Large intestine (tissue), 3 donors: ENCODE results near the gene POLD1. TPM values are rescaled to one million over a fixed set of nuclear protein-coding genes. Genes with fewer than 3 reads are reported as not detected.
"Not testable (repeated sequence)": the region's sequence is repeated elsewhere in the genome, so short reads cannot be mapped to it uniquely, and the experiment has no call there.

Source experiments
- DNase-seq, 2 donors: peaks; one replicate each; pipeline versions ENCODE4 v3.0.0 to v3.0.0-alpha.2; 2013
- H3K27ac ChIP-seq: one replicate; pipeline ENCODE4 v1.5.1; 2013; ENCODE audit warnings: low read length
- H3K27me3 ChIP-seq: 2 replicates; pipeline ENCODE4 v1.6.1; 2013; ENCODE audit warnings: low read length; ENCODE audit not compliant: control insufficient read depth, insufficient read depth
- H3K36me3 ChIP-seq: 2 replicates; pipeline ENCODE4 v1.6.1; 2013; ENCODE audit warnings: low read length; ENCODE audit not compliant: control insufficient read depth, insufficient read depth
- H3K4me1 ChIP-seq: one replicate; pipeline ENCODE4 v1.6.1; 2013; ENCODE audit warnings: low read length; ENCODE audit not compliant: control insufficient read depth, insufficient read depth
- H3K4me3 ChIP-seq: one replicate; pipeline ENCODE4 v1.5.1; 2013; ENCODE audit warnings: low read length
- H3K9me3 ChIP-seq: one replicate; pipeline ENCODE4 v1.6.1; 2013; ENCODE audit warnings: mild to moderate bottlenecking, low read depth, low read length, moderate library complexity; ENCODE audit not compliant: control insufficient read depth
- WGBS: methylation state at CpG from one replicate; pipeline ENCODE4 v1.1.5; 2013; ENCODE audit warnings: low lambda C conversion rate; ENCODE audit not compliant: insufficient coverage; 5-methylcytosine and 5-hydroxymethylcytosine counted together
- polyA plus RNA-seq: library from polyadenylated mRNA; unstranded; fragments of 120-200 nt; gene quantifications from one replicate; pipeline ENCODE4 v1.2.1, GENCODE V29; 2013

Gene POLD1
- polyA plus RNA-seq, 1 donor: 26.1 TPM

DNA sequence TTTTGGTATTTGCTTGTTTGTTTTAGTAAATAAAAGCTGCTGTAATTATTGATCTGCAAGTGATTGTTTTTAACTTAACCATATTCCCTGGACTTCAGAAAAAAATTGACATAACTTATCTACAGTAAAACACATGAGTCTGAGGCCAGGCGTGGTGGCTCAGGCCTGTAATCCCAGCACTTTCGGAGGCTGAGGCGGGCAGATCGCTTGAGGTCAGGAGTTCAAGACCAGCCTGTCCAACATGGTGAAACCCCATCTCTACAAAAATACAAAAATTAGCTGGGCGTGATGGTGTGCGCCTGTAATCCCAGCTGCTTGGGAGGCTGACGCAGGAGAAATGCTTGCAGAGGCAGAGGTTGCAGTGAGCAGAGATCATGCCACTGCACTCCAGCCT is 30.7 kb upstream of the POLD1 start:
- WGBS: 80% methylated on average over 1 of the region's 7 CpGs
- H3K27me3 ChIP-seq, H3K4me1 ChIP-seq, H3K9me3 ChIP-seq, H3K4me3 ChIP-seq, DNase-seq, H3K36me3 ChIP-seq, H3K27ac ChIP-seq: not testable (repeated sequence)

- Histone ChIP-seq H3K4me1 (no peaks in the 10 kb centered on the region), H3K4me3 (no peak overlapping the region), H3K36me3 (no peaks in the 10 kb centered on the region), H3K27ac (no peak overlapping the region), H3K27me3 (peaks cover 4% of the 10 kb centered on the region), H3K9me3 (peaks cover 4% of the 10 kb centered on the region)
- no peak for DNase-seq
- WGBS: no CpG with 5 or more reads among the region's 13 CpGs
Measured at GRCh38 chr19:50356691-50357177, 27.4 kb upstream of the POLD1 start.

DNA sequence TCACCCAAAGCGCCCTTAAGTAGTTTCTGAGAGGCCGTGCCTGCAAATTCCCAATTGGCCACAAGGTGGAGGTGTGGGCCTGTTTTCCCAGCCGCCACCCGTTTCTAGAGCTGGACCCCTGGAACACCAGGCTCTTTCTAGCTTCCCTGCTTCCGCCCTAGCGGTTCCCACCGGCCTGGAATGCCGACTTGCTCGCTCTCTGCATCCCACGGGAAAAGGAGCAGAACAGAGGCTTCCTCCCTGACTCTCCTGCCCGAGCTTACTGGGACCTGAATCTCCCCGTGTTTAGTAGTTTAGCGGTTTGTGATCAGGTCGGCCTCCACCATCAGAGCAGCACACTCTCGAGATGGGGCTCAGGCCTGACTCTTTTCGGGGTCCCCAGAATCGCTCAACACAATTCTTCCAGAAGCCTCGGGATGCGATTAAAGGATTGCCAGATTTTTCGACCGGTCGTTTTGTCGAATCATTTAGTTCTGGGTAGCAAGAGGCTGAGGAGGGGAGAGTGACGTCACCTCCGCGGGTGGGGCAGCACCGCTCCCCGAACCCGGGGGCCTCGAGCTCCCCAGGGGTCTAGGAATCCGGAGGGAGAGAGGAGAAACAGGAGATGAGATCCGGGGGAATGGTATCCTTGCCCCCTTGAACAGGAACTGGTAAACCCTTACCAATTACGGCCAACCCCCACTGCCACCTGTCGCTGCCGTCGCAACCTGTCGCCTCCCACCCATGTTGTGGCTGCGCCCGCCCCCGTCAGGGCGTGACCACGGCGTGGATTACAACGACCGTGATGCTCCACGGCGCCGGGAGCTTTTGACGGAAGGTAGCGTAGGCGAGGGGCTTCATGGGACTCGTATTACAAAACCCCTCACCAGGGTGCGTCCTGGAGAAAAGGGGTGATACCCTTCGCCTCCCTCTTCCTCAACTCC is 26.7 kb upstream of the POLD1 start:
- peak in 1 of 2 donors; percentile 67 for DNase-seq
- Histone ChIP-seq H3K4me3 (peak overlapping the region; percentile 44), H3K27ac (peak overlapping the region; percentile 64), H3K36me3 (no peaks in the 10 kb centered on the region), H3K27me3 (peaks cover 4% of the 10 kb centered on the region), H3K9me3 (peaks cover 4% of the 10 kb centered on the region), H3K4me1 (no peaks in the 10 kb centered on the region)
- no CpG with 5 or more reads among the region's 54 CpGs for WGBS

GRCh38 chr19:50358483-50359327 is 25.4 kb upstream of the POLD1 start:
- H3K4me1 ChIP-seq: no peaks in the 10 kb centered on the region
- no peak overlapping the region for H3K27ac ChIP-seq
- peaks cover 4% of the 10 kb centered on the region for H3K9me3 ChIP-seq
- DNase-seq: peak; percentile 41 to 44
- no peaks in the 10 kb centered on the region for H3K36me3 ChIP-seq
- H3K27me3 ChIP-seq: peaks cover 4% of the 10 kb centered on the region
- peak overlapping the region; percentile 44 for H3K4me3 ChIP-seq
- no CpG with 5 or more reads among the region's 54 CpGs for WGBS

- no CpG with 5 or more reads among the region's 11 CpGs for WGBS
- no peaks in the 10 kb centered on the region for H3K4me1 ChIP-seq
- H3K9me3 ChIP-seq: peaks cover 4% of the 10 kb centered on the region
- no peak overlapping the region for H3K4me3 ChIP-seq
- DNase-seq: no peak
- H3K27me3 ChIP-seq: peaks cover 4% of the 10 kb centered on the region
- no peak overlapping the region for H3K27ac ChIP-seq
- H3K36me3 ChIP-seq: no peaks in the 10 kb centered on the region
Measured at GRCh38 chr19:50359328-50359818, 24.8 kb upstream of the POLD1 start.

DNA sequence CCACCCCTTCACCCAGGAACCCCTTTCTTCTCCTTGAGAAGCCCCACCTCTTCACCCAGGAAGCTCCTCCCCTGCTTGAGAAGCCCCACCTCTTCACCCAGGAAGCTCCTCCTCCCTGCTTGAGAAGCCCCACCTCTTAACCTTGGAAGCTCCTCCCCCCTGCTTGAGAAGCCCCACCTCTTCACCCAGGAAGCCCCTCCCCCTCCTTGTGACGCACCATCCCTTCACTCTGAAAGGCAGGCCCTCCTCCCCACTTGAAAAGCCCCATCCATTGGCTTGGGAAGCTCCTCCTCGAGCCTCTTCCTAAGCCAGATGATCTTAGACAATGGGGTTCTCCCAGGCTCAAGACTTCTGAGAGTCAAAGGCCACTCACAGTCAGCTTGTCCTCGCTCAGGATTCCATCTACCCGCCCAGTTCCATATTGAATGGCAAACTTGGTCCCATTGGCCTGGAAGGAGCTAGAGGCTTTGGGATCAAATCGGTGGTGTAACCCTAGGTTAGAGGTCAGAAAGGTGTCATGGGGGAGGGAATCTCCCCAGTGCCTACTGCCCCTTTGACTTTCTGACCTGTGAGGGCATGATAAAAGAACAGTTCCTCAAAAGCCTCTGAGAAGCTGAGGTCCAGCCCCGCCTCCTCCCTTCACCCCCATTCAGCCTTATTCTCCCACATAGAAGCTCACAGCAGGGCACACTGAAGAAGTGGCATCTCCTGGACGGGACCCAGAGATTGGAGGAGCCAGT is 22.7 kb upstream of the POLD1 start:
- H3K9me3 ChIP-seq: peaks cover 4% of the 10 kb centered on the region
- no peaks in the 10 kb centered on the region for H3K4me1 ChIP-seq
- no peak overlapping the region for H3K4me3 ChIP-seq
- H3K36me3 ChIP-seq: no peaks in the 10 kb centered on the region
- no peak overlapping the region for H3K27ac ChIP-seq
- H3K27me3 ChIP-seq: peaks cover 4% of the 10 kb centered on the region
- WGBS: no CpG with 5 or more reads among the region's 7 CpGs
- no peak for DNase-seq

- Histone ChIP-seq H3K27me3 (peaks cover 4% of the 10 kb centered on the region), H3K4me3 (no peak overlapping the region), H3K9me3 (peaks cover 4% of the 10 kb centered on the region), H3K36me3 (no peaks in the 10 kb centered on the region), H3K27ac (no peak overlapping the region), H3K4me1 (no peaks in the 10 kb centered on the region)
- no CpG with 5 or more reads among the region's 7 CpGs for WGBS
- DNase-seq: no peak
Measured at GRCh38 chr19:50362030-50362412, 22.1 kb upstream of the POLD1 start.

DNA sequence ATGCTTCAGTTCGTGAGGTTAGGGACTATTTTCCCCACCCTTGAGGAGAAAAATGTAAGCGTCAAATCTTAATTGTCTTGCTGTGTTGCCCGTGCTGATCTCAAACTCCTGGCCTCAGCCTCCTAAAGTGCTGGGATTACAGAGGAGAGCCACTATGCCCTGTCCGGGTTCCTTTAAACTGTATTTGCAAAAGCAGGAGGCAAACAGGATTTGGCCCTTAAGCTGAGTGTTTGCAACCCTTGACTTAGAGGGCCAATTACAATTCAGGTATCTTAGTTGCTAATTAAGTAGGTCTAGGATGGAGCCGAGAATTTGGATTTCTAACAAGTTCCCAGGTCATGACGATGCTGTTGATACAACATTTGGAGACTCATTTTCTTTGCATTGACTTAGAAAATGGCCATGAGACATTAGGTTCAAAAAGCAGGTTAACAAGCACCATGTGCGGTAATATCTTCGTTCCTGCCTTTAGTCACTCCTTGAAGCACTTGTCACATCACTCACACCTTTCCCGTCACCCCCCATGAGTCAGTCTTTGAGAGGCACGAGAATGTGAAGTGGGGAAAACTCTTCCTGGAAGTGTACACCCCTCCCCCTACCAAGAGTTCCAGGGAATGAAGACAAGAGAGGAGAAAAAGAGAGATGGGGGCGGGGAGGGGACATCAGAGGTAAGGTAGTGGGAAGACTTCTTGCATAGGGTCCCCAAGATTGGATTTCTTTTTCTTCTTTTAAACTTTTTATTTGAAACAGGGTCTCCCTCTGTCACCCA is 21.3 kb upstream of the POLD1 start:
- no peak for DNase-seq
- Histone ChIP-seq H3K36me3 (no peaks in the 10 kb centered on the region), H3K4me3 (no peak overlapping the region), H3K27me3 (no peaks in the 10 kb centered on the region), H3K9me3 (no peaks in the 10 kb centered on the region), H3K27ac (no peak overlapping the region), H3K4me1 (no peaks in the 10 kb centered on the region)
- no CpG with 5 or more reads among the region's 11 CpGs for WGBS

DNA sequence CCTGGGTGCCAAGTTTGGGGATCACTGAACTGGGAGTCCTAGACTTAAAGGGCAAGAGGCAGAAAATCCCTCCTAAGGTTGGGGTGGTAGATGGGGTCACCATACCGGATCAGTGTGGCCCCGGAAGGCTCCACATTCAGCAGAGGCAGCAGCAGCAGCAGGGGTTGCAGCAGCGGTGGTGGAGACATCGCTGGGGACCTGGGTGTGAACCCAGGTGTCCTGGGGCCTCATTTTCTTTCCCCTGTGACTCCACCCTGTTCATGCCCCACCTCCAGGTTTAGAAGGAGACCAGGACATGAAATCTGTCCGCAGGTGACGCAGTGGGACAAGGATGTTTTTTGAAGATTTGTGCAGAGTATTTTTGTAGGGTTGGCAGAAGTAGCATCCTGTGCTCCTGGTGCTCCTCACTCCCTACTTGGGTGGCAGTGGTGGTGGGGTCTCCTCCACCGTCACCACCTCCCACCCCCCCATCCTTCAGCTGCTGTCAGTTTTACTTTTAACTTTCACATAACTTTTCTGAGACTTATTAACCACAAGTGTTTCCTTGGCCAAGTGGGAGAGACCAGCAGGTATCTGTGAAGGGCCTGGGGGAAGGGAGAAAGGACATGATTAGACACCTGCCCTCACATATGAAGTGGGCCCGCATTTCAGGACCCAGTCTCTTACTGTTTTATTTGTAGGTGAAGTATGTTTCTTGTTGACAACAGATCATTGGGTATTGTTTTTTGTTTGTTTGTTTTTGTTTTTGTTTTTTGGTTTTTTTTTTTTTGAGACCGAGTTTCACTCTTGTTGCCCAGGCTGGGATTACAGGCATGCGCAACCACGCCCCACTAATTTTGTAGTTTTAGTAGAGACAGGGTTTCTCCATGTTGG is 18.5 kb upstream of the POLD1 start, which contains the start of gene NAPSA:
Gene NAPSA, minus strand, starts transcription at position 206 of the 873 bp plus-strand sequence. Its CDS starts 18 bp downstream, at position 188.
- no peak within 1 kb of the TSS for H3K4me3 ChIP-seq

More for the DNA sequence above, 18.5 kb upstream of the POLD1 start, which contains the start of gene NAPSA:
- no peaks in the 10 kb centered on the region for H3K4me1 ChIP-seq
- WGBS: no CpG with 5 or more reads among the region's 11 CpGs
- DNase-seq: no peak
- no peaks in the 10 kb centered on the region for H3K27me3 ChIP-seq
- no peak within 1 kb of the TSS for H3K27ac ChIP-seq
- H3K36me3 ChIP-seq: no peaks in the 10 kb centered on the region
- no peaks in the 10 kb centered on the region for H3K9me3 ChIP-seq
